ENCODE measurements around the gene CEP170. TPM values are rescaled to one million over a fixed set of nuclear protein-coding genes. Genes with fewer than 3 reads are reported as not detected.
"Not testable (repeated sequence)": the region's sequence is repeated elsewhere in the genome, so short reads cannot be mapped to it uniquely, and the experiment has no call there.

The CEP170 gene
- total RNA-seq, 1 experiment from 2014 or later, result 29.5 TPM

GRCh38 chr1:243203196-243203595 lies 51.9 kb downstream of the CEP170 start:
- DNase-seq (ENCODE audit: low read depth); in situ Hi-C loops (cut with HindIII; ENCODE audit: low pct_unique_long_range_greater_than_20kb, low sequenced_read_pairs): not testable (repeated sequence)

- DNase-seq (ENCODE audit: low read depth); in situ Hi-C loops (cut with HindIII; ENCODE audit: low pct_unique_long_range_greater_than_20kb, low sequenced_read_pairs): not testable (repeated sequence)
Measured at GRCh38 chr1:243201316-243201715, 53.8 kb downstream of the CEP170 start.

- in situ Hi-C loops (cut with HindIII; ENCODE audit: low pct_unique_long_range_greater_than_20kb, low sequenced_read_pairs), result not testable (repeated sequence)
Measured at GRCh38 chr1:243197524-243197923, 57.6 kb downstream of the CEP170 start.

GRCh38 chr1:243193330-243193729 lies 61.8 kb downstream of the CEP170 start:
- DNase-seq (ENCODE audit: low read depth); in situ Hi-C loops (cut with HindIII; ENCODE audit: low pct_unique_long_range_greater_than_20kb, low sequenced_read_pairs): not testable (repeated sequence)

More at GRCh38 chr1:243197524-243197923, 57.6 kb downstream of the CEP170 start:
- not testable (repeated sequence) for DNase-seq (ENCODE audit: low read depth)

- in situ Hi-C loops (cut with HindIII; ENCODE audit: low pct_unique_long_range_greater_than_20kb, low sequenced_read_pairs); DNase-seq (ENCODE audit: low read depth): not testable (repeated sequence)
Measured at GRCh38 chr1:243186201-243186995, 68.7 kb downstream of the CEP170 start.

GRCh38 chr1:243184787-243185186 lies 70.3 kb downstream of the CEP170 start:
- DNase-seq (ENCODE audit: low read depth); in situ Hi-C loops (cut with HindIII; ENCODE audit: low pct_unique_long_range_greater_than_20kb, low sequenced_read_pairs): not testable (repeated sequence)

- in situ Hi-C loops (cut with HindIII; ENCODE audit: low pct_unique_long_range_greater_than_20kb, low sequenced_read_pairs), result not testable (repeated sequence)
Measured at GRCh38 chr1:243183661-243184060, 71.4 kb downstream of the CEP170 start.

GRCh38 chr1:243183176-243183575 lies 71.9 kb downstream of the CEP170 start:
- DNase-seq (ENCODE audit: low read depth); in situ Hi-C loops (cut with HindIII; ENCODE audit: low pct_unique_long_range_greater_than_20kb, low sequenced_read_pairs): not testable (repeated sequence)

More at GRCh38 chr1:243183661-243184060, 71.4 kb downstream of the CEP170 start:
- DNase-seq (ENCODE audit: low read depth), result not testable (repeated sequence)

GRCh38 chr1:243179720-243180119 lies 75.4 kb downstream of the CEP170 start:
- in situ Hi-C loops (cut with HindIII; ENCODE audit: low pct_unique_long_range_greater_than_20kb, low sequenced_read_pairs), result no loop called here
- no peak for DNase-seq (ENCODE audit: low read depth)

GRCh38 chr1:243177792-243178191 lies 77.3 kb downstream of the CEP170 start:
- DNase-seq (ENCODE audit: low read depth); in situ Hi-C loops (cut with HindIII; ENCODE audit: low pct_unique_long_range_greater_than_20kb, low sequenced_read_pairs): not testable (repeated sequence)

GRCh38 chr1:243173758-243174369 lies 81.2 kb downstream of the CEP170 start:
- in situ Hi-C loops (cut with HindIII; ENCODE audit: low pct_unique_long_range_greater_than_20kb, low sequenced_read_pairs); DNase-seq (ENCODE audit: low read depth): not testable (repeated sequence)

GRCh38 chr1:243164911-243165310 lies 90.2 kb downstream of the CEP170 start:
- in situ Hi-C loops (cut with HindIII; ENCODE audit: low pct_unique_long_range_greater_than_20kb, low sequenced_read_pairs); DNase-seq (ENCODE audit: low read depth): not testable (repeated sequence)

- in situ Hi-C loops (cut with HindIII; ENCODE audit: low pct_unique_long_range_greater_than_20kb, low sequenced_read_pairs); DNase-seq (ENCODE audit: low read depth): not testable (repeated sequence)
Measured at GRCh38 chr1:243150906-243151305, 104.2 kb downstream of the CEP170 start.

- DNase-seq (ENCODE audit: low read depth); in situ Hi-C loops (cut with HindIII; ENCODE audit: low pct_unique_long_range_greater_than_20kb, low sequenced_read_pairs): not testable (repeated sequence)
Measured at GRCh38 chr1:243149120-243149519, 106.0 kb downstream of the CEP170 start.

GRCh38 chr1:243147351-243147750 lies 107.7 kb downstream of the CEP170 start:
- DNase-seq (ENCODE audit: low read depth); in situ Hi-C loops (cut with HindIII; ENCODE audit: low pct_unique_long_range_greater_than_20kb, low sequenced_read_pairs): not testable (repeated sequence)

- DNase-seq (ENCODE audit: low read depth); in situ Hi-C loops (cut with HindIII; ENCODE audit: low pct_unique_long_range_greater_than_20kb, low sequenced_read_pairs): not testable (repeated sequence)
Measured at GRCh38 chr1:243140498-243140897, 114.6 kb downstream of the CEP170 start.

- DNase-seq (ENCODE audit: low read depth); in situ Hi-C loops (cut with HindIII; ENCODE audit: low pct_unique_long_range_greater_than_20kb, low sequenced_read_pairs): not testable (repeated sequence)
Measured at GRCh38 chr1:243122876-243123409, 132.1 kb downstream of the CEP170 start.

- in situ Hi-C loops (cut with HindIII; ENCODE audit: low pct_unique_long_range_greater_than_20kb, low sequenced_read_pairs); DNase-seq (ENCODE audit: low read depth): not testable (repeated sequence)
Measured at GRCh38 chr1:243121939-243122338, 133.1 kb downstream of the CEP170 start.
